HG03066 (cell line): ENCODE measurements around the gene PRUNE1.

Experiments
- ATAC-seq: cut with Tn5 transposase; IDR thresholded peaks from one replicate; pipeline ENCODE4 v1.9.1; 2021; ENCODE audit warnings: low read depth; ENCODE audit not compliant: unreplicated experiment

PRUNE1 gene, protein sequence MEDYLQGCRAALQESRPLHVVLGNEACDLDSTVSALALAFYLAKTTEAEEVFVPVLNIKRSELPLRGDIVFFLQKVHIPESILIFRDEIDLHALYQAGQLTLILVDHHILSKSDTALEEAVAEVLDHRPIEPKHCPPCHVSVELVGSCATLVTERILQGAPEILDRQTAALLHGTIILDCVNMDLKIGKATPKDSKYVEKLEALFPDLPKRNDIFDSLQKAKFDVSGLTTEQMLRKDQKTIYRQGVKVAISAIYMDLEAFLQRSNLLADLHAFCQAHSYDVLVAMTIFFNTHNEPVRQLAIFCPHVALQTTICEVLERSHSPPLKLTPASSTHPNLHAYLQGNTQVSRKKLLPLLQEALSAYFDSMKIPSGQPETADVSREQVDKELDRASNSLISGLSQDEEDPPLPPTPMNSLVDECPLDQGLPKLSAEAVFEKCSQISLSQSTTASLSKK

DNA sequence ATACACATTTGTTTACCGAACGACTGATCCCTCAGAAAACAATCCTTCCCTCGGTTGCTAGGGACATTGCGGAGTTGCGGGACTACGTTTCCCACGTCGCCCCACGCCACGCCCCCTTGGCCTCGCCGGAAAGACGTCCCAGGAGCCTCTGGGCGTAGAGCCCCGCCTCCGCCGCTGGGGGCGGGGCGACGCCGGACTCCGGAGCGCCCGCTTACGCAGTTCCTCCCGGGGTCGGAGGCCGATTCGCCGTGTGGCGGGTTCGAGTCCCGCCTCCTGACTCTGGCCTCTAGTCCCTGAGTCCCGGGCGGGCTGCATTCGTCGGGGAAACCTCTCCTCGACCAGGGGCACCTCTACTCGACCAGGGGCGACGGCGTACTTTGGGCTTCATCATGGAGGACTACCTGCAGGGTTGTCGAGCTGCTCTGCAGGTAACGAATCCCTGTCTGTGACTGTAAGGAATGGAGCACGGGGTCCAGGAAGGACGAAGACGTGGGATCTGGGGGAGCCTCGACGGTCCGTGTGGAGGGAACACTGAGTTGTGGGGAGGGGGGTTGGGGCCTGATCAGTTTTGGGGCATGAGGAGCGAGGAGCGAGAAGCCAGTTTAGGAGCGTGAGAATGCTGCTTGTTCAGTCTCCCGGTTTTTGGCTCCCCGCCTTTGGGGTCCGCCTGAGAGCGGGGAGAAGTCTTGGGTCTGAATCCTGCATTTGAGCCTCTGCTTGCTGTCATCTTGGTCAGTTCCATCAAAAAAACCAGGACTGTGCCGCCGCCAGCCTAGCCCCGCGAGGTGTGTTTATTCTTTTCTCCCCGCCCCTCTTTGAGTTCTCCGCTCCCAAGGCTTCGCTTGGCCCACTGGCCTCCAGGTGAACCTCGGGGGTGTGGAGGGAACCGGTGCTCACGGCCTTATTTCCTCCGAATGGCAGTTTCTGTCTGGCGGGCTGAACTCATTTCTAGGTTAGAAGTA is at the start of gene PRUNE1:
TSS of gene PRUNE1 (plus strand) at position 206 of the 962 bp plus-strand sequence. CDS start at position 390, 184 bp downstream.
- ATAC-seq: peak; percentile 59

DNA sequence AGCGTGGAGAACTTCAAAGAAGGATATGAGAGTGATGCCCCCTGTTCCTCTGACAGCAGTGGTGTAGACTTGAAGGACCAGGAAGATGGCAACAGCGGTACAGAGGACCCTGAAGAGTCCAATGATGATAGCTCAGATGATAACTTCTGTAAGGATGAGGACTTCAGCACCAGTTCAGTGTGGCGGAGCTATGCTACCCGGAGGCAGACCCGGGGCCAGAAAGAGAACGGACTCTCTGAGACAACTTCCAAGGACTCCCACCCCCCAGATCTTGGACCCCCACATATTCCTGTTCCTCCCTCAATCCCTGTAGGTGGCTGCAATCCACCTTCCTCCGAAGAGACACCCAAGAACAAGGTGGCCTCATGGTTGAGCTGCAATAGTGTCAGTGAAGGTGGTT is 47.6 kb upstream of the PRUNE1 start:
- no peak for ATAC-seq

DNA sequence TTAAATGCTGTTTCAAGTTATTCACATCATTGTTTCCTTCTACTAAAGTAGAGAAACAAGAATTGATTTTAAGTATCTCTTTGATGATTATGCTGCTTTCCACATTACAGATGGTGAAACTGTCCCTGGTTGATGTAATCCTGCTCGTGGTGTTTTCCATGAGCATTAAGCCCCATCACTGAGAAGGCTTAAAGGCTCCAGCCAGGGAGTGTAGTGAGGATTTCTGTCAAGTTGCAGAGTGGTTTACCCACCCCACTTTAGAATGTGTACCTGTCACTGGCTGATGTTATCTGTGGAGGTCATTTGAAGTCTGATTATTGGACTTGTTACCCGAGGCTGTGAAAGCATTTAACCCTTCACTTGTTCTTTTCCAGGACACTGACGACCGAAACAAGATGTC is 46.5 kb upstream of the PRUNE1 start:
- ATAC-seq: no peak

DNA sequence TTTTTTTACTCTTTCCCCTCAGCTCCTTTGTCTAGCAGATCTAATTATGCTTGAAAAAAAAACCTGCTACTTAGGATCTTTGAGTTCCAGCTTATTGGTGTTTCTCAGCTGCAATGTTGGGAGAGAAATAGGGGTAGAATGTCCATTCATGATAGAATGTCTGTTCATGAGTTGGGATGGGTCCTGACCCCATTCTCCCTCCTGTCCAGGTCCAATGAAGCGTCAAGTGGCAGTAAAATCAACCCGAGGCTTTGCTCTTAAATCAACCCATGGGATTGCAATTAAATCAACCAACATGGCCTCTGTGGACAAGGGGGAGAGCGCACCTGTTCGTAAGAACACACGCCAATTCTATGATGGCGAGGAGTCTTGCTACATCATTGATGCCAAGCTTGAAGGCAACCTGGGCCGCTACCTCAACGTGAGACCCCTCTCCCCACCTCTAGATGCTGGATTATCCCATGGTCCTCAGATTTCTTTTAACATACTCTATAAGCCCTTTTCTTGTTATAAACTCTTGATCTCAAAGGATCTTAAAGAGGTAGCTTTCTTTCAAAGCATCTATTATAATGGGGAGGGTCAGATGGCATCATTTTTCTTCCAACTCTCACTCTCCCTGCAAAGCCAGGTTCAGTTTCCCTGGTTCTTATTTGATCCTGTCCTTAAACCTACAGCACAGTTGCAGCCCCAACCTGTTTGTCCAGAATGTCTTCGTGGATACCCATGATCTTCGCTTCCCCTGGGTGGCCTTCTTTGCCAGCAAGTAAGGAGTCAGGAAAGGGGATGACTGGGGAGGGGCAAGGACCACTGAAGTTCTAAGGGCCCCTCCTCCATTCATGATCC is 44.7 kb upstream of the PRUNE1 start:
- ATAC-seq: no peak

DNA sequence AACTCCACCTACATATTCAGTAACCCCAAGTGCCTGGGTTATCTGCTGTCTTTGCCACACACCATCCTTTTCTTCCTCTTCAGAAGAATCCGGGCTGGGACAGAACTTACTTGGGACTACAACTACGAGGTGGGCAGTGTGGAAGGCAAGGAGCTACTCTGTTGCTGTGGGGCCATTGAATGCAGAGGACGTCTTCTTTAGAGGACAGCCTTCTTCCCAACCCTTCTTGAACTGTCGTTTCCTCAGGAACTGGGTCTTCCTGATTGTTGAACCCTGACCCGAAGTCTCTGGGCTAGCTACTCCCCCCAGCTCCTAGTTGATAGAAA is 44.1 kb upstream of the PRUNE1 start:
- ATAC-seq: no peak

DNA sequence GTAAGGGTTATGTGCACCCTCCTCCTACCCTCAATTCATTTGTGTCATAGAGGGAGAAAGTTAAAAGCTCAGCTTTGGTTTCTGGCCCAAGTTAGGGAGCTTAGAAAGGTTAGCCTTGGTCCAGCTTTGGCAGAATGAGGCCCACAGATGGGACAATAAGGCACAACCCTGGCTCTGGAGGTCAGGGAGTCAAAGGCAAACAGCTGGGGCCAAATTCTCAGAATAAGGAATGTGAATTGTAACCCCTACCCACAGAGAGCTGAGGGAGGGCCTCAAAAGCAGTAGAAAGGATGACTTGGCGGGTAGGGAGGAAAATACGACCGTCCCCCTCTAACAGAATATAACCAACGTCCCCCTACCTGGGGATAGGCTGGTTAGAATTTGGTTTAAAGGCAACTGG is 42.6 kb upstream of the PRUNE1 start:
- ATAC-seq: no peak

DNA sequence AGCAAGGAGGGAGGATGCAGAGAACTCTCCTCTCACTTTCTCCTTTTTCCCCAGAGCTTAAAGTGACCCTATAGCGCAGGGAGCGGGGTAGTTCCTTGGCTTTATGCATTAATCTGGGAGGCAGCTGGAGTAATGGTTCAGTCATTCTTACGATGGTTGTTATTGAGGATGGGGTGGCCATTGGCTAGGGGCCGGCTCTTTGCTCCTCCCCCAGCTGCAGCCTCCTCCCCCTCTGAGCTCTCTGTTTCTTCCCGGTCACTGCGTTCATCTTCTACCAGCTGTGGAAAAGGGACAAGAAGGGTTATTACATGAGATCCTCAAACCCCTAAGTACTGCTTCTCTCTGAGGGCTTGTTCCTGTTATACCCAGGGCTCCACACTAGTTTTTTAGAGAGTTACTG is 42.2 kb upstream of the PRUNE1 start:
- no peak for ATAC-seq

DNA sequence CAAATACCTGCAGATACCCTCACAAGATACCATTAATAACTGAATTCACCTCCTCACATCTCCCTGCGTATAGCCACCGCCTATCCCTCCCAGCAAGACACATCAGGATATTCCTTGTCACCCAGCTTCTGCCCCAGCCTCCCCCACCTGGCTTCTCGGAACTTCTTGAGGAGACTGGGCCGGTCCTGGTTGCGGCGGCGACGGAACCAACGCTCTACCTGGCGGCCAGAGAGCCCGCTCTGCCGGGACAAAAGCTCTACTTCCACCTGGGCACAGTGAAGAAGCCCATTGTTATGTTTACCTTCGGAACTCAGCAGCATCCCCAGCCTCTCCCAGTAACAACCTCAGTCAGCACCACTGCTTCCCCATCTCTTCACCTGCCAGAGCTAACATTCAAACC is 40.3 kb upstream of the PRUNE1 start:
- no peak for ATAC-seq

DNA sequence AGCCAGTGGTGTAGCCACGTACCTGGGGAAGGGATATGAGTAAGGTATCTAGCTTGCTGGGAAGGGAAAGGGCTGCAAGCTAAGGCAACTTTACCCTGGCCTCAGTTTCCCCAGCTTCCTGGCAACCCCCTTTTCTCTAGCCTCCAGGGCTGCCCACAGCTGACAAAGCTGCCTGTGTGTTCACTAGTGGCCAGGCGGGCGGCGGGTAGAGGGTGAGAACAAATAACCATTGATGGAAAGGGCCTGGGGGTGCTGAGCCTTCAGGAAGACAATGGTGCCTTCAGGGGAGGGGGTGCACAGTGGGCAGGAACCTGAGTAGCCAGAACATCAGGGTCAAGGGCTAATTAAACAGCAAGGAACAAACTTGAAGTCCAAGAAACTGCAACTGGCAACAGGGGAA is 39.8 kb upstream of the PRUNE1 start:
- ATAC-seq: no peak

DNA sequence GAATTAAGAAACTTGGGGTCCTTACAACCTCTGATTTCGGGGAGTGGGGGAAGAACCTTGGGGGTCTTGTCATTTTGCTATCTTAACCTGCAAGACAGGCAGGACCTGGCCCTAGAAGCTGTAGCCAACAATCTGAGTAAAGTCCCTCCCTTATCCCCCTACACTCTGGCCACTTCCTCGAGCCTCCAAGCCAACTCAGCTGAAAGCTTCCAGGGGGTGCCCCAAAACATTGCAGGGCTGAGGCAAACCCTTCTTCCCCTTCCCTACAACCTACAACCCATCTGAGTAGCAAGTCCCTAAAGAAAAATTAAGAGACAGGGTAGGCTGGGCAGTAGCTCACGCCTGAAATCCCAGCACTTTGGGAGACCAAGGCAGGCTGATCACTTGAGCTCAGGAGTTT is 38.6 kb upstream of the PRUNE1 start:
- no peak for ATAC-seq

DNA sequence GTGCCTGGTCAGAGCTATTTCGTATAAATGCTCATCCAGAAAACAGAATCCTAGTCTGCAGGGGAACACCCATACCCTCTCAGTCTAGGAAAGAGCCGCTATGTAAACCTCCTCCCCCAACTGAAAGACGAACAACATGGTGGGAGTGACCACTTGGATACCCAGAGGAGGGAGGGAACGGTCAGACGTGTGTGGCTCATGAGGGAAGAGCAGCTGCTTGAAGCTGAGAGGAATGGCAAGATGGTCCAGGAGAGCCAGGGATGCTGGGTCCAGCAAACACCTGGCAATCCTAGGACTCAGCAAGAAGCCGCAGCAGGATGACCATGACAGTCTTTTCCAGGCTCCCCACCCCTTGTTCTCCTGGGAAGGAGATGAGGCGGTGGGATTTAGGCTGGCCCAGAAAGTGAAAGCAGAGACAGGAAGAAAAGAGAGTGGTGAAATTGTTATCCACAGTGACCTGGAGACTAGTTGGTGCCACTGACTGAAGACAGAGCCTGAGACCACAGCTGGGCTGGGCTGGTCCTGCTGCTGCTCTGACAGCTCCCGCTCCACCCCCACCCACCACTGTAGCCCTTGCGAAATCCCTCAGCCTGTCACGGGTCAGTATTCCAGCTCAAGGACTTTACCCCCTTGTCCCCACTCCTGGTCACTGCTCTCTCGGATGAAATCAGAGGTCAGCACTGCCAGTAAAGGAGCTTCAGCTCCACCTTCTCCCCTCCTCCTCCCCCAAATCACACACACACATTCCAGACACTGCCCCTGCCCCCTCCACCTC is 37.3 kb upstream of the PRUNE1 start:
- no peak for ATAC-seq

DNA sequence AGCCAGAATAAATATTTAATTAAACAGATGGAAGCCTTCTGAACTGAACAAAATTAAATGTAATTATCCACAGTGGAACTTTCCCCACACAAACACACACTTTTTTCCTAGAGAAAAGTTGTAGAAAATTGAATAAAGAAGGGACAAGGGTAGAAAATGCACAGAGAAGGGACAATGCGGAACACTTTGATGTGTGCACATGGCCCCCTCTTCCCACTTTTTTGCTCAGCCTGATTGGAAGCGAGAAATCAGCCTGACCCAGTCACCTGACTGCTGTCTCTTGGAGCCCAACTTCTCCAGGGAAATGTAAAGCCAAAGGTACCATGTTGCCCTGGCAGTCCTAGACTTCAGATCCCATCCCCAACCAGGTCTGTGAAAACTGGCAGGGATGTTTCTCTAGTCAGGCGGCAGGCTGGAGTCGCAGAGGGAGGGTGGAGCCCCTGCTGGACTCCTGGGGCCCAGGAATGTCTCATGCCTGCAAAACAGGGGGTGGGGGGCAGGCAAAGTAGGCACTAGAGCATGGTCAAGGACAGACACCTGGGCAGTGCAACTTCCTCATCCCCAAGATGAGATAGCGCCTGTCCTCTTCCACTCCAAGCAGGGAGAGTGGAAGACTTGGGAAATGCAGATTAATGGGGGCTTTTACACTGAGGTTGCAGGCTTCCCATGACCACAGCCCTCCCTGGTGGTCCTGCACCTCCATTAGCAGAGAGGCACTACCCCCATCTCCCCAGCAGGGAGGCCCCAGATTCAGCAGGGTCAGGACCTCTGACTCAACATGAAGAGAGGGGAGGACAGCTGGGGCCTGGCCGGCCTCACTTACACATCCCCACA is 36.4 kb upstream of the PRUNE1 start:
- no peak for ATAC-seq

DNA sequence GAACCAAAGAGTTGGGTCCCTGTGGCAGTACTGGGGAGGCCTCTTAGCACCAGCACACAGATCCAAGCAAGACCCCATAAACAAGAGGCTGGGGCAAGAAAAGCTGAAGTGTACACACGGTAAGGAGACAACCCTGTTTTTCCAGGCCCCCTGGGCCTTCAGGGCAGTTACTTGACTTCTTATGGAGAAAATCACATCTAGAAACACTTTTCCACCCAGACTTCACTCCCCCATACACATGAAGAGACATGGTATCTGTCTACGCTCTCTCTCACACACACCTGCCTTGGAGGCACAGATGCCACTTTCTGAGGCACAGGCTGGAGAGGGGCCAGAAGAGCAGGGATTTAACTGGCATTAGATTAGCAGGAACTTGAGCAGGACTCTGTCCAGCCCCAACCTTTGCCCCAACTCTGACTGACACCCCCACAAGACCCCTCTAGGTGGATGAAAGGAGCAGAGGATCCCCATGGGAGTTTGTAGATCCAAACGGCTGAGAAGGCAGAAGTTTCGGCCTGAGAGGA is 35.8 kb upstream of the PRUNE1 start:
- no peak for ATAC-seq

DNA sequence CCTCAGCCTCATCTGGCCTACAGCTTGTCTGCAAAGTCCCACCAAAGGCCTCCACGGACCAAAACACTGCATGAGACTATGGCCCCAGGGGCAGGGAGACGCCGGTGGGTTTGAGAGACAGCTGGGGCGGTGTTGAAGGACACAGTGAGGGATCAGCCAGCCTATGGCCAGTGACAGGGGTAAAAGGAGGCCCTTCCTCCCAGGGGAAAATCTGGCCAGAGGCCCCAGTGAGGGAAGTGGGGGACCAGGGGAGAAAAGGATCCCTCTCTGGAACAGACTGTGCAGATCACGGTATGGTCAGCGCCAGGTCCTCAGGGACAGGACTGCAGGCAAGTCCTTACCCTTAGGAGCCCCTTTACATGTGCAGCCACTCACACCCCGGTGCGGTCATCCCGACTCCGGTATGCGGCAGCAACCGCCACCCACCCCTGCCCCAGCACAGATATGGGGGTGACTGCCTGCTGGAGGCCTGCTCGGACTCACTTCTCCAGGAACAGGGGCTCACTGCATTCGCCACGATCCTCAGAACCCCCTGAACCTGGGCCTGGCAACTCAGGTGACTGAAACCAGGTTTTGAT is 34.9 kb upstream of the PRUNE1 start:
- ATAC-seq: no peak

DNA sequence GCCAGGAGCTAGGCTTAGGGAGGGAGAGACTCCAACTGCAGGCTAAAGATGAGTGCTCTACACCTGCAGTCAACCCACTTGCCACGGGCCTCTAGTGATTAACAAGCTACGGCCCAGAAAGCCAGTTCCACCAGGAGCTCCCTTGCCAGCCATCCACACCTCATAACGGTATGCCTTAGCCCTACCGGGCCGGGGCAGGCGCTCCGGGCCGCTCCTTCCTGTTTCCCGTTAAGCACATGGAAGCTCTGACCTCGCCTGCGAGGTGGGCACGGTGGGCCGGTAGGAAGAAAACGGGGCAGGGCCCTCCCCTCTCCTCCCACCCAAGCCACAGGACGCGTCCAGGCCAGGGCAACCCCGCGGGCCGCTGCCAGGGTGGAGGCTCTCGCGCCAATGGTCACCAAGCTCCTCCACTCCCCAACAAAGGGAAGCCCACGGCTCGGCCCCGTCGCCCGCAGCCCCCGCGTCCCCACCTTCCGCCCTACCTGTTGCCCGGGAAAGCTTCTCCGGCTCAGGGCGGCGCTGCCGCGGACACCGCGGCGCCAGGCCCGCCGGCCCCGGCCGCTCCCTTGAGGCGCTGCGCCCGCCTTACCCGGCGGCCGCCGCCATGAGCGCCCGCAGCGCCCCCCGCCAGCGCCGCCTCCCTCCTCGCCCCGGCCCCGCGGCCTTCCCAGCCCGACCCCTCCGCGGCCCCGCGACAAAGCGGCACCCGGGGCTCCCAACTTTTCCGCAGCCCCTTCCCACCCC is 34.2 kb upstream of the PRUNE1 start:
- ATAC-seq: no peak

DNA sequence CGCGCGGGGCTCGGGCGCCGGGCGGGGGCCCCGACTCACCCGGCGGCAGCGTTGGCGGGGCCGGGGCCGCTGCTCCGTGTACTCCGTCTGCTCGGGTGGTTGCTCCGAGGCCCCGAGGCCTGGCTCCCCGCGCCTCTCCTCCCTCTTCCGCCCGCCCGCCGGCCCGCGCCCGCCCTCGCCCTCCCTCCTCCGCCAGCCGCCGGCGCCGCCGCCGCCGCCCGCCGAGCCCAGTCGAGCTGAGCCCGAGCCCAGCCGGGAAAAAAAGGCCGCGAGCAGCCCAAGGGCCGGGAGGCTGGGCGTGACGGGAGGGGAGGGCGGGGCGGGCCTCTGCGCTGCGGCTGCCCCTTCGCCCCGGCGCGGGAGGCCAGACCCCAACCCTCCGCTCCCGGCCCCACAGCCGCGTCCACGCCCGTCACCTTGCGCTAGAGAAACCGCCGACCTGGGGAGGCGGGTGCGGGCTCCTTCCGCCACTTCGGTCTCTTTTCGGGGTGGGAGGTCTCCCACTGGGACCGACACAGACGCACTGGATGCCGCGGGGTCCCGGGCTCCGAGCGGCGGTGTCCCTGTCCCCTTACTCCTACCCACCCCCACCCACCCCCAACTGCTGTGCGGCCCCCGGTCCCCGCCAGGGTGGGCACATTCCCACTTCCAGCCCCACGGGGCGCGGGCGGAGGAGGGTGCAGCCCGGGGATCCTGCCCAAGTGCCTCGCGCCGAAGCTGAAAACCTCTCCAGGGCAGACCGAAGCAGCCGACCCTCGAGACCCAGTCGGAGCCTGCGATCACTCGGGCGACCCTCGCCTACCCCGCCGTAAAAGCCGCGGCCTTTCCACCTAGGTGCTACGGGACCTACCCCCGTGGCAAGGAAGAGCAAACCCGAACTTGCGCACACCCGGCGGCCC is 33.4 kb upstream of the PRUNE1 start, which contains the start of gene CERS2:
TSS of gene CERS2 (minus strand) at position 256 of the 899 bp plus-strand sequence. CDS start 5,745 bp downstream, outside the sequence.
- no peak for ATAC-seq

DNA sequence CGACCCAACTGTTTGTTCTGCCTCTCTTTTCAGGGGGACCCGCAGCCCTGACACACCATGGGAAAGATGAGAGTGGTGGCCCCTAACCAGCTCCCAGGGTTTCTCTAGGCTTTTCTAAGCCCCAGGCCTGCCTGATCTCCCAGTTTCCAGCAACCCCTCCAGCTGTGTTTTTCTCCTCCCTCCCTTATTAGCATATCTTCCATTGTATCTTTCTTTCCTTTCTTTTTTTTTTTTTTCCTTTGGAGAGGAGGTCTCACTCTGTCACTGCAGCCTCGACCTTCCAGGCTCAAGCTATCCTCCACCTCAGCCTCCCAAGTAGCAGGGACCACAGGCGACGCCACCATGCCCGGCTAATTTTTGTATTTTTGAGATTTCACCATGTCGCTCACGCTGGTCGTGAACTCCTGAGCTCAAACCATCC is 31.8 kb upstream of the PRUNE1 start:
- ATAC-seq: no peak
